K562 (cell line): ENCODE measurements around the gene NTRK1. TPM values are rescaled to one million over a fixed set of nuclear protein-coding genes. Genes with fewer than 3 reads are reported as not detected.

Experiments
- ATAC-seq: fragments of 200-7000 bp; cut with Tn5 transposase; 3 replicates; pipeline ENCODE4 v1.9.1; 2020; ENCODE audit warnings: moderate library complexity
- BruUV-seq: library from RNA; stranded (reverse); fragments of 400-500 nt; replicated peaks from 2 replicates; lab custom pipeline; 2021; lab: Mats Ljungman, UMichigan
- CTCF ChIA-PET: fragments of 300-600 bp; formaldehyde crosslinking; extraction: SDS; loops from one replicate; lab custom pipeline; 2021; ENCODE audit warnings: low intra/inter-chr PET ratio; lab: Yijun Ruan, JAX
- POLR2A ChIA-PET: fragments of 300-600, 350-650 bp; sonication (Branson Sonifier 250); formaldehyde crosslinking; extraction: SDS; loops from one replicate; lab custom pipeline; 2021; ENCODE audit warnings: antibody characterized with exemption, inconsistent platforms; lab: Yijun Ruan, JAX
- DNase-seq, 4 experiments: peaks; one replicate each; pipeline versions ENCODE4 v3.0.0 to v3.0.0-alpha.2; 2011 to 2018; ENCODE audit warnings: low spot score in 3 of 4, mixed read lengths in 3 of 4; ENCODE audit errors: extremely low read depth in 1 of 4
- FAIRE-seq: peaks from 2 replicates; lab custom pipeline; 2011; peaks lifted over from hg19 to GRCh38; lab: Jason Lieb, UNC
- H2AFZ ChIP-seq: 2 replicates; pipeline ENCODE4 v1.6.0; 2011; ENCODE audit warnings: low read depth, low read length, control low read depth, inconsistent platforms
- H3K27ac ChIP-seq: fragments of 200-600 bp; 3 replicates; pipeline ENCODE4 v1.8.0; 2011; ENCODE audit warnings: low read depth, mild to moderate bottlenecking, control low read depth, inconsistent platforms, low read length, moderate library complexity, mixed read lengths; ENCODE audit errors: extremely low read depth
- H3K27me3 ChIP-seq, 2 experiments: fragments of 300-600 bp in 1 of 2; 2 replicates in 1 of 2; 3 replicates in 1 of 2; pipeline versions ENCODE4 v1.6.0 to v1.8.0; 2011; ENCODE audit warnings: inconsistent platforms in 2 of 2, low read length in 2 of 2, mild to moderate bottlenecking in 1 of 2, mixed read lengths in 1 of 2, moderate library complexity in 1 of 2; ENCODE audit not compliant: control insufficient read depth in 2 of 2, insufficient read depth in 2 of 2
- H3K36me3 ChIP-seq: fragments of 300-600 bp; 3 replicates; pipeline ENCODE4 v1.8.0; 2011; ENCODE audit warnings: mild to moderate bottlenecking, low read length, inconsistent platforms; ENCODE audit not compliant: control insufficient read depth, insufficient read depth
- H3K4me1 ChIP-seq, 2 experiments: fragments of 200-600 bp in 1 of 2; replicated peaks in 1 of 2; 2 replicates in 1 of 2; 3 replicates in 1 of 2; pipeline versions ENCODE4 v1.5.1 to v1.8.0; 2011; ENCODE audit warnings: inconsistent platforms in 2 of 2, low read length in 2 of 2, mild to moderate bottlenecking in 1 of 2, mixed read lengths in 1 of 2, moderate library complexity in 1 of 2; ENCODE audit not compliant: control insufficient read depth in 2 of 2, insufficient read depth in 2 of 2
- H3K4me2 ChIP-seq: 2 replicates; pipeline ENCODE4 v1.6.1; 2011; ENCODE audit warnings: low read length, control low read depth, inconsistent platforms, mixed read lengths; ENCODE audit not compliant: insufficient read depth
- H3K4me3 ChIP-seq: fragments of 200-600 bp; sonication (generic), shearing (Covaris generic); 2 replicates; pipeline ENCODE4 v1.5.1; 2016; ENCODE audit warnings: control low read depth, inconsistent platforms
- H3K79me2 ChIP-seq: fragments of 200-600 bp; 3 replicates; pipeline ENCODE4 v1.8.0; 2011; ENCODE audit warnings: low read length, inconsistent platforms; ENCODE audit not compliant: control insufficient read depth, insufficient read depth
- H3K9ac ChIP-seq, 2 experiments: 2 replicates each; pipeline versions ENCODE4 v1.6.0 to v1.6.1; 2011; ENCODE audit warnings: low read depth in 2 of 2, low read length in 2 of 2, control low read depth in 1 of 2, inconsistent platforms in 1 of 2, mild to moderate bottlenecking in 1 of 2, mixed read lengths in 1 of 2; ENCODE audit not compliant: insufficient read depth in 1 of 2
- H3K9me1 ChIP-seq: one replicate; pipeline ENCODE4 v1.6.0; 2011; ENCODE audit warnings: inconsistent platforms, mild to moderate bottlenecking, low read length, moderate library complexity; ENCODE audit not compliant: control insufficient read depth, insufficient read depth
- H3K9me3 ChIP-seq: replicated peaks from 2 replicates; pipeline ENCODE4 v1.5.1; 2011; ENCODE audit warnings: low read depth, low read length, inconsistent platforms; ENCODE audit not compliant: control insufficient read depth, insufficient read depth
- H4K20me1 ChIP-seq: replicated peaks from 2 replicates; pipeline ENCODE4 v1.6.1; 2011; ENCODE audit warnings: low read length, inconsistent platforms, mixed read lengths; ENCODE audit not compliant: control insufficient read depth, insufficient read depth
- EHMT2 ChIP-seq: fragments of 450-650 bp; IDR thresholded peaks from 2 replicates; pipeline ENCODE4 v1.6.1; 2018; ENCODE audit warnings: antibody characterized with exemption
- ETV1 ChIP-seq: fragments of 450-650 bp; conservative IDR thresholded peaks from 2 replicates; pipeline ENCODE4 v1.6.1; 2016; ENCODE audit warnings: missing genetic modification characterization, control low read depth, low read depth, missing compliant biosample characterization
- MIER1 ChIP-seq: fragments of 450-650 bp; IDR thresholded peaks from 2 replicates; pipeline ENCODE4 v1.6.1; 2016; ENCODE audit warnings: antibody characterized with exemption, mild to moderate bottlenecking, low read depth
- REST ChIP-seq, 2 experiments: fragments of 450-650 bp; formaldehyde crosslinking in 1 of 2; IDR thresholded peaks; 2 replicates each; pipeline versions ENCODE4 v1.4.0 to v1.6.1; 2014 to 2020; ENCODE audit warnings: mild to moderate bottlenecking in 2 of 2, borderline replicate concordance in 1 of 2, low read depth in 1 of 2
- SMARCA5 ChIP-seq: fragments of 450-650 bp; IDR thresholded peaks from 2 replicates; pipeline ENCODE4 v1.6.1; 2016
- ZFP91 ChIP-seq: sonication (generic); formaldehyde crosslinking; IDR thresholded peaks from 2 replicates; pipeline ENCODE4 v1.8.0; 2022; ENCODE audit warnings: mild to moderate bottlenecking, missing genetic modification reagents
- ZNF668 ChIP-seq: fragments of 250-450 bp; sonication (Bioruptor Pico); IDR thresholded peaks from 2 replicates; pipeline ENCODE4 v1.8.0; 2022; ENCODE audit warnings: mild to moderate bottlenecking, inconsistent platforms
- ZNF785 ChIP-seq: fragments of 250-450 bp; sonication (Bioruptor Pico); IDR thresholded peaks from 2 replicates; pipeline ENCODE4 v1.4.0; 2020; ENCODE audit warnings: mild to moderate bottlenecking
- WGBS: fragments of 100-300 bp; shearing (Covaris generic); methylation state at CpG from one replicate; pipeline ENCODE4 v1.1.6; 2016; ENCODE audit warnings: low coverage, mixed read lengths; ENCODE audit not compliant: insufficient coverage; ENCODE audit errors: missing lambda C conversion rate; 5-methylcytosine and 5-hydroxymethylcytosine counted together
- in situ Hi-C: fragments of 300-500 bp; cut with MboI; formaldehyde crosslinking; loops from 4 replicates; pipeline ENCODE4 v1.15.0; 2018; ENCODE audit warnings: inconsistent platforms, mixed read lengths
- intact Hi-C: fragments of 100-400 bp; cut with micrococcal nuclease; formaldehyde crosslinking; loops from 2 replicates; pipeline ENCODE4 v1.14.2; 2022
- polyA plus RNA-seq, 8 experiments: library from polyadenylated mRNA; depleted of rRNA in 4 of 8; stranded (reverse) in 5 of 8; unstranded in 3 of 8; fragments of >200 nt; fragmentation: Nextera tagmentation in 2 of 8; fragmentation: Illumina TruSeq in 1 of 8; extraction: Ambion mirVana in 2 of 8; extraction: Trizol in 1 of 8; gene quantifications; 2 replicates each; pipeline versions ENCODE4 v1.2.1 to v1.2.3, GENCODE V29; 2011 to 2014; ENCODE audit warnings: inconsistent platforms in 1 of 8, missing spikeins in 1 of 8
- total RNA-seq, 7 experiments: library from RNA; depleted of rRNA in 6 of 7; stranded (reverse); fragments of >200 nt in 6 of 7; fragmentation: Illumina TruSeq in 2 of 7; extraction: Trizol in 2 of 7; gene quantifications; 2 replicates each; pipeline versions ENCODE4 v1.2.1 to v1.2.3, GENCODE V29; 2011 to 2021; ENCODE audit warnings: low replicate concordance in 1 of 7

NTRK1 gene
- total and polyA plus RNA-seq, 9 of the 15 experiments (the other 6 are each of a cell fraction or from before 2014, with no cell fraction given): 0.46 to 30.0 (median 7.9) TPM

GRCh38 chr1:156841295-156841855 is 19.3 kb upstream of the NTRK1 start:
- no peak overlapping the region for H3K27ac ChIP-seq
- no peak for TF ChIP-seq SMARCA5
- peak; percentile 35; the same call in 1 of the 2 replicates for TF ChIP-seq EHMT2
- TF ChIP-seq ZFP91: no peak
- no peak for TF ChIP-seq ZNF668
- TF ChIP-seq ETV1 (tag): no peak
- TF ChIP-seq REST (IDR thresholded peaks at IDR 0.05; ENCODE audit: borderline replicate concordance): peak; percentile 75
- no peak for TF ChIP-seq REST (CRISPR knock-in tag; IDR thresholded peaks at IDR 0.05; ENCODE audit: low read depth)
- TF ChIP-seq ZNF785 (CRISPR knock-in tag): no peak
- TF ChIP-seq MIER1: peak; percentile 69; the same call in 1 of the 2 replicates
- H3K36me3 ChIP-seq: no peaks in the 10 kb centered on the region
- POLR2A ChIA-PET: interaction anchor here (0.6 to 1.0 kb wide), 4 partner anchors 15 to 117 kb away, joined by 3 read pairs; no protein-coding TSS in a partner anchor
- intact Hi-C loops: no loop called here
- H3K4me3 ChIP-seq: no peak overlapping the region
- H3K9me3 ChIP-seq: no peaks in the 10 kb centered on the region
- no peak overlapping the region for H2AFZ ChIP-seq
- no peak overlapping the region for H3K4me2 ChIP-seq
- WGBS: 24% methylated on average over 16 of the region's 16 CpGs
- H3K79me2 ChIP-seq: no peaks in the 10 kb centered on the region
- no TSS peak for BruUV-seq
- CTCF ChIA-PET: interaction anchor here (0.7 kb wide), 1 partner anchor 32 kb away, joined by 3 read pairs; no protein-coding TSS in a partner anchor
- DNase-seq (no peak), FAIRE-seq (no peak), ATAC-seq (no peak)
- H3K27me3 ChIP-seq: 0 out of 5 replicates have a peak, but pooled peaks cover 0 to 4% of the 10 kb centered on the region in 2 experiments
- H3K9ac ChIP-seq: no peak overlapping the region; a peak in 1 of 4 replicates
- H3K4me1 ChIP-seq: peaks cover 3 to 22% of the 10 kb centered on the region in 2 experiments; a peak in 4 of 5 replicates
- H3K9me1 ChIP-seq: no peaks in the 10 kb centered on the region
- no peaks in the 10 kb centered on the region for H4K20me1 ChIP-seq
- in situ Hi-C loops: no loop called here
